Measurements from ENCODE around the gene XPO6. TPM values are rescaled to one million over a fixed set of nuclear protein-coding genes. Genes with fewer than 3 reads are reported as not detected.

The XPO6 gene
- total RNA-seq, 2 experiments from 2014 or later = 130 to 167 TPM

- no peaks in the 10 kb centered on the region for H3K9me3 ChIP-seq (ENCODE audit: low read length)
- H3K4me3 ChIP-seq (ENCODE audit: low read depth, low read length, poor library complexity, severe bottlenecking) = no peak overlapping the region
- H3K9me2 ChIP-seq (ENCODE audit: insufficient read depth, low read length) = no peaks in the 10 kb centered on the region
- no peak overlapping the region for H3K4me2 ChIP-seq (ENCODE audit: low read length)
- H2AFZ ChIP-seq (ENCODE audit: low read length) = no peak overlapping the region
- H3K79me2 ChIP-seq (ENCODE audit: insufficient read depth, low read depth, low read length) = peaks cover 11% of the 10 kb centered on the region; the same call in 1 of the 2 replicates
- BruUV-seq (replicated peaks) = no TSS peak
- DNase-seq (ENCODE audit: low spot score) = no peak
- CTCF ChIA-PET (ENCODE audit: unreplicated experiment) = no interaction called here
- 0 out of 2 replicates have a peak, but pooled peaks cover 14% of the 10 kb centered on the region for H4K20me1 ChIP-seq (ENCODE audit: insufficient read depth, low read length)
- no peak for TF ChIP-seq EZH2phosphoT487 (IDR thresholded peaks at IDR 0.05; ENCODE audit: borderline replicate concordance, low read depth, low read length)
- no peak for TF ChIP-seq CTCF (conservative IDR thresholded peaks at IDR 0.05; ENCODE audit: low read length)
- intact Hi-C loops (cut with micrococcal nuclease; ENCODE audit: unreplicated experiment) = no loop called here
- POLR2A ChIA-PET = interaction anchor here (0.5 kb wide), 1 partner anchor 413 kb away, joined by 3 read pairs; no protein-coding TSS in a partner anchor
- no peak overlapping the region for H3K27ac ChIP-seq (ENCODE audit: low read depth, low read length, poor library complexity, severe bottlenecking)
- H3K4me1 ChIP-seq (ENCODE audit: insufficient read depth, low read length, poor library complexity, severe bottlenecking) = peaks cover 11% of the 10 kb centered on the region
- peaks cover 97% of the 10 kb centered on the region for H3K36me3 ChIP-seq (ENCODE audit: insufficient read depth, low read length)
Measured at GRCh38 chr16:28168991-28169554, 42.7 kb downstream of the XPO6 start.

GRCh38 chr16:28167730-28168129 is 44.0 kb downstream of the XPO6 start:
- Histone ChIP-seq H2AFZ (ENCODE audit: low read length) (no peak overlapping the region), H3K27ac (ENCODE audit: low read depth, low read length, poor library complexity, severe bottlenecking) (no peak overlapping the region), H3K4me3 (ENCODE audit: low read depth, low read length, poor library complexity, severe bottlenecking) (no peak overlapping the region), H3K9me2 (ENCODE audit: insufficient read depth, low read length) (no peaks in the 10 kb centered on the region), H3K4me1 (ENCODE audit: insufficient read depth, low read length, poor library complexity, severe bottlenecking) (peaks cover 11% of the 10 kb centered on the region), H3K4me2 (ENCODE audit: low read length) (no peak overlapping the region), H3K36me3 (ENCODE audit: insufficient read depth, low read length) (peaks cover 97% of the 10 kb centered on the region), H3K79me2 (ENCODE audit: insufficient read depth, low read depth, low read length) (peaks cover 14% of the 10 kb centered on the region; the same call in 1 of the 2 replicates), H4K20me1 (ENCODE audit: insufficient read depth, low read length) (0 out of 2 replicates have a peak, but pooled peaks cover 9% of the 10 kb centered on the region), H3K9me3 (ENCODE audit: low read length) (no peaks in the 10 kb centered on the region)
- BruUV-seq (replicated peaks) = no TSS peak
- intact Hi-C loops (cut with micrococcal nuclease; ENCODE audit: unreplicated experiment) = no loop called here
- CTCF ChIA-PET (ENCODE audit: unreplicated experiment) = no interaction called here
- no peak for DNase-seq (ENCODE audit: low spot score)
- TF ChIP-seq EZH2phosphoT487 (IDR thresholded peaks at IDR 0.05; ENCODE audit: borderline replicate concordance, low read depth, low read length) (no peak), CTCF (conservative IDR thresholded peaks at IDR 0.05; ENCODE audit: low read length) (no peak)
- POLR2A ChIA-PET = interaction anchor here (0.6 kb wide), 1 partner anchor 421 kb away, joined by 3 read pairs; no protein-coding TSS in a partner anchor

GRCh38 chr16:28167221-28167620 is 44.5 kb downstream of the XPO6 start:
- BruUV-seq (replicated peaks) = no TSS peak
- intact Hi-C loops (cut with micrococcal nuclease; ENCODE audit: unreplicated experiment) = no loop called here
- H4K20me1 ChIP-seq (ENCODE audit: insufficient read depth, low read length) = 0 out of 2 replicates have a peak, but pooled peaks cover 5% of the 10 kb centered on the region
- ChIA-PET POLR2A (interaction anchor here (0.5 to 0.6 kb wide), 2 partner anchors 64 to 420 kb away, joined by 3 read pairs; no protein-coding TSS in a partner anchor), CTCF (ENCODE audit: unreplicated experiment) (no interaction called here)
- H2AFZ ChIP-seq (ENCODE audit: low read length) = no peak overlapping the region
- H3K9me3 ChIP-seq (ENCODE audit: low read length) = no peaks in the 10 kb centered on the region
- H3K4me2 ChIP-seq (ENCODE audit: low read length) = no peak overlapping the region
- no peak for DNase-seq (ENCODE audit: low spot score)
- no peak for TF ChIP-seq EZH2phosphoT487 (IDR thresholded peaks at IDR 0.05; ENCODE audit: borderline replicate concordance, low read depth, low read length)
- TF ChIP-seq CTCF (conservative IDR thresholded peaks at IDR 0.05; ENCODE audit: low read length) = no peak
- H3K36me3 ChIP-seq (ENCODE audit: insufficient read depth, low read length) = peaks cover 97% of the 10 kb centered on the region
- H3K4me3 ChIP-seq (ENCODE audit: low read depth, low read length, poor library complexity, severe bottlenecking) = no peak overlapping the region
- H3K4me1 ChIP-seq (ENCODE audit: insufficient read depth, low read length, poor library complexity, severe bottlenecking) = peaks cover 11% of the 10 kb centered on the region
- H3K27ac ChIP-seq (ENCODE audit: low read depth, low read length, poor library complexity, severe bottlenecking) = no peak overlapping the region
- no peaks in the 10 kb centered on the region for H3K9me2 ChIP-seq (ENCODE audit: insufficient read depth, low read length)
- peaks cover 14% of the 10 kb centered on the region; the same call in 1 of the 2 replicates for H3K79me2 ChIP-seq (ENCODE audit: insufficient read depth, low read depth, low read length)
